Lower leg skin (tissue), 3 donors: ENCODE measurements around the gene DUSP5.

Experiments
- CTCF ChIP-seq, 3 donors: fragments of 450-650 bp; IDR thresholded peaks; one replicate each; pipeline ENCODE4 v1.5.1; 2016; ENCODE audit warnings: antibody characterized with exemption in 3 of 3, mild to moderate bottlenecking in 3 of 3, moderate library complexity in 2 of 3
- POLR2A ChIP-seq, 2 donors: fragments of 450-650 bp; IDR thresholded peaks; one replicate each; pipeline ENCODE4 v1.6.1; 2016 to 2017; ENCODE audit warnings: antibody characterized with exemption in 2 of 2, mild to moderate bottlenecking in 1 of 2, moderate library complexity in 1 of 2

DNA sequence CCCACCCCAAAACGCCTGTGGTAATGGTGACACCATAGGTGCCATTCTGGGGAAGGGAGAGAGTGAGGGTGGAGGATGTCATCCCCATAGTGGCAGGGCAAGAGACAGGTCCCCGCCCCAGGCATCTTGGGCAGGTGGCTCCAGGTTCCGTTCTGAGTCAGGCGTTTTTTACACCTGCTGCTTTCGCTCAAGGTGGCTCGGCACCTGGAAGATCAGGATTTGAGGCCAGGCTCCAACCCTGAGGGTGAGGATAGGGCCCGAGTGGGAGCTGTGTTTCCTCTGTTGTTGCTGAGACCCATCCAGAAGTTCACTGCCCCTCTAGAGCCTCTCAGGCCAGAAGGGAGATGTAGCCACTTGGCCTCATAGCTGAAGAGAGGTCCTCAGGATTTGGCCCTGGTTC is 36.6 kb upstream of the DUSP5 start:
- TF ChIP-seq POLR2A (IDR thresholded peaks at IDR 0.05) (no peak), CTCF (IDR thresholded peaks at IDR 0.05) (no peak)
